Measurements from ENCODE around the gene TMEM170A.
"Not testable (repeated sequence)": the region's sequence is repeated elsewhere in the genome, so short reads cannot be mapped to it uniquely, and the experiment has no call there.

The TMEM170A gene

GRCh38 chr16:75464122-75464918 is at the start of gene TMEM170A:
TSS of gene TMEM170A (minus strand) at chr16:75464689. CDS start at chr16:75464600, 89 bp downstream.
- peak; percentile 96 for DNase-seq

- DNase-seq = peak; percentile 1
These were observed 42.1 kb upstream of the TMEM170A start for GRCh38 chr16:75506574-75506973.

- no peak for DNase-seq
These were observed 41.6 kb upstream of the TMEM170A start for GRCh38 chr16:75506107-75506506.

DNA sequence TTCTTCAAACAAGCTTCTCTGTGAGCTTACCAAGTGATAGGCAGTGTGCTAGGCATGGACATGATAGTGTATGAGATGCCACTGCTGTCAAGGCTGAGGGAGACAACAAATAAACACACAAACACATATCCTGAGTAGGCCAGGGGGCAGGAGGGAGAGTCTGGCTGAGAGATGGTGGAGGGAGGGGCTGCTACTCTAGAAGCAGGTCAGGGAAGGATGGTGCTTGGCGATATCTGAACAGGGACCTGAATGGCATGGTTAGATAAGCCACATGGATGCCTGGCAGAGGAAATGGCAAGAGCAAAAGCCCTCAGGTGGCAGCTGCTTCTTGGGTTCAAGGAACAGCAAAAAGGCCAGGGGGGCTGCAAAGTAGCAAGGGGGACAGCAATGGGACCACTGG is 39.3 kb upstream of the TMEM170A start:
- no peak for DNase-seq

- no peak for DNase-seq
These were observed 38.6 kb upstream of the TMEM170A start for GRCh38 chr16:75502916-75503605.

DNA sequence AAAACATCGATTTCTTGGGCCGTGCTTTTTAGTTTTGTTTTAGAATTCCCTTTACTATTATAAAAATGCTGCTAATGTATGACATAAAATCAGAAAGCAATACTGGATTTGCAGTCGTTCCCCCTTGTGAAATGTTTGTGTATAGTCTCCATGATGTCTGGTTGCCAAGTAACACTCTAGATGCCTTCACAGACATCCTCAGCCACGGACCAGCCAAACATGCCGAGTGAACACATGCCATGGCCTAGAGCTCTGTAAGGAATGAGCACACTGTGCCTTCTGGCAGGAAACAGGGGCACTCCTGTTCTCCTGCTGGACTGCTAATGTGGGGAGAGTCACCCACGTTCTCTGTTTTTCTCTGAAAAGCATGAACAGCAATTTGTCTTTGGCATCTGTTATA is 37.3 kb upstream of the TMEM170A start:
- not testable (repeated sequence) for DNase-seq

GRCh38 chr16:75501359-75501758 is 36.9 kb upstream of the TMEM170A start:
- no peak for DNase-seq

GRCh38 chr16:75498605-75499322 is 34.3 kb upstream of the TMEM170A start:
- DNase-seq = not testable (repeated sequence)

GRCh38 chr16:75497558-75497957 is 33.1 kb upstream of the TMEM170A start:
- peak; percentile 3 for DNase-seq

GRCh38 chr16:75495076-75495674 is 30.7 kb upstream of the TMEM170A start, which contains the start of gene CHST6:
TSS of gene CHST6 (minus strand) at chr16:75495441. CDS start at chr16:75479828, 15,613 bp downstream.
- DNase-seq = peak; percentile 58

GRCh38 chr16:75494661-75495075 is 30.2 kb upstream of the TMEM170A start:
- peak; percentile 10 for DNase-seq

DNA sequence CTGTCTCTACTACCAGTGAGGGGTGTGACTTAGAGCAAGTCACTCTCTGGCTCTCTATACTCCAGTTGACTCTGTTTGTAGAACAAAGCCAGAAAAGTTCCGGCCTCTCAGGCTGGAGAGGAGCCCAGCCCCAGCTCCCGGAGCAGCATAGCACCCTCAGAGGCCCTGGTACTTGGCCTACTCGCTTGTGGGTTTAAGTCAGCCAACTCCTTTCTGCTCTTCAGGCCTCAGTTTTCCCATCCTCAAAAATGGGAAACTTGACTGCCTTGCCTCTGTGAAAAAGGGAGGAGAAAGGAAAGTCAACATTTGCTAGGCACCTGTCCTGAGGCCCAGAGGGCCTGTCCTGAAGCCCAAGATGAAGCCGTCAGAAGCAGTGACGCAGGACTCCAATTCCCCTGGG is 29.7 kb upstream of the TMEM170A start:
- no peak for DNase-seq

DNA sequence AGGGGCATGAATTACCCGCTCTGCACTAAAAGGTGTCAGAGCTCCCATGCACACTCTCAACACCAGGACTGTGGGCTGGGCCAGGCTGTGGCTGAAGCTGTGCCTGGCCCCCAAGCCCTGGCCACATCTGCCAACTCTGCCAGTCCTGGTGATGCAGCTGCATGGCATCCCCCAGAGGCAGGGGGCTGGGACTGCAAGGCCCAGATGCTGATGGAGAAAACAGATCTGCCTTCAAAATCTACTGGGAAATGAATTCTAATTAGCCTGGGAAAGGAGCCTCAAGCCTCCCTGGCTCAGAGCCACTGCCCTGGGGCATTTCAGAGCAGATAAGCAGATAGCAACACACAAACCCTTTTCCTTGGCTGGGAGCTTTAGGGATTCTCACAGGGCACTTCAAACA is 27.4 kb upstream of the TMEM170A start:
- peak; percentile 75 for DNase-seq

GRCh38 chr16:75488322-75488721 is 23.8 kb upstream of the TMEM170A start:
- DNase-seq = no peak

DNA sequence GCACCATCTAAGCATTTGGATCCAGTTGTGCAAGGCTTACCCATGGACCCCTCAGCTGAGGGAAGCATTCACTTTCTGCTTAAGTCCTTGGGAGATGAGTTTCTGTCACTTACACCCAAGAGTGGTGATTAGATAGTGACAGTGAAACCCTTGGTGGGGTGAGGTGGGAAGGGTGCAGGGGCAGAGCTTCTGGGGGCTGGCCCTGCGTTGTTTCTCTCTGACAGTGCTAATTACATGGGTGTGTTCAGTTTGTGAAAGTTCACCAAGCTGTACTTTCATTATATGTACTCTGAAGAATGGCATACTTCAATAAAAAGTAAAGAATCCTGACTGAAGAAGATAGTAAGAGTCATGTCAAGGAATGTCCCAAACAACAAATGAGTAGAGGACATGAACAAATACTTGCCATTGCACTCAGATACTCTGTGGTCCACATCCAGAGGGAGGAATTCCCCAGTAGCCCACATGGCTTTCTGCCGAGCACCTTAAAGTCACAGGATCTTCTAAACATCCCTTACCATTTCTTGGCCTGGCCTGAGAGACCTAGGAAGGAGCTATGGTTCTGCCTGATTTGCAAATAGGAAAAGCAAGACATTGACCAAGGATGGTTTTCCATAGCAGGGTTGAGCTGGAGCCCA is 22.3 kb upstream of the TMEM170A start:
- DNase-seq = no peak

- peak; percentile 73 for DNase-seq
These were observed 21.7 kb upstream of the TMEM170A start for GRCh38 chr16:75486014-75486675.

DNA sequence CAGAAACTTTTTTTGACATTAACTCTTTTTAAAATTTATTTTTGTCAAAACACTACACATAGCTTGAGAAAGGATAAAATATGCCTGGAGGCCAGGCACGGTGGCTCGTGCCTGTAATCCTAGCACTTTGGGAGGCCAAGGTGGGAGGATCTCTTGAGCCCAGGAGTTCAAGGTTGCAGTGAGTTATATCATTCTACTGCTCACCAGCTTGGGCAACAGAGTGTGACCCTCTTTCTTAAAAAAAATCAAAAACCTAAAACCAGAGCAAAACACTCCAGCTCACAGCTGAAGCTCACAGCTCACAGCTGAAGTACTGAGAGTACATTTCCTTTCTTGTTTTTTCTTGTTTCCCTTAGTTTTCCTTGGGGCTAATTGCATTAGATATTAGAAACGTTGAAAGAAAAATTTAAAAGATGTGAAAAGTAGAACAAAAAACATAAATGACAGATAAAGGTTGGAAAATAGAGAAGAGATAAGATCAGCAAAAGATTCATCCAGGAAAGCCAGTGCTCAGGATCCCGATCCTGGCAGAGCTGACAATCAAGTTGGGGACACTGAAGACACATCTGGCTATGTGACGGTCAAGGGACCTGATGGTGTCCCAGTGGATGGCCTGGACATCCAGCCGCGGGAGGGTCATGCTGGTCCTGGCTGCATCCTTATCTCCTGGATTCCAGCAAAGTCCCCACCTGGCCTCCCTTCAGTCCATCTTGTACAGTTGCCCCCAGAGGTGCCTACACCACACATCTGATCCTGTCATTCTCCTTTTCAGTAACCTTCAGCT is 20.9 kb upstream of the TMEM170A start:
- no peak for DNase-seq

GRCh38 chr16:75483222-75483621 is 18.7 kb upstream of the TMEM170A start:
- DNase-seq = peak; percentile 7

DNA sequence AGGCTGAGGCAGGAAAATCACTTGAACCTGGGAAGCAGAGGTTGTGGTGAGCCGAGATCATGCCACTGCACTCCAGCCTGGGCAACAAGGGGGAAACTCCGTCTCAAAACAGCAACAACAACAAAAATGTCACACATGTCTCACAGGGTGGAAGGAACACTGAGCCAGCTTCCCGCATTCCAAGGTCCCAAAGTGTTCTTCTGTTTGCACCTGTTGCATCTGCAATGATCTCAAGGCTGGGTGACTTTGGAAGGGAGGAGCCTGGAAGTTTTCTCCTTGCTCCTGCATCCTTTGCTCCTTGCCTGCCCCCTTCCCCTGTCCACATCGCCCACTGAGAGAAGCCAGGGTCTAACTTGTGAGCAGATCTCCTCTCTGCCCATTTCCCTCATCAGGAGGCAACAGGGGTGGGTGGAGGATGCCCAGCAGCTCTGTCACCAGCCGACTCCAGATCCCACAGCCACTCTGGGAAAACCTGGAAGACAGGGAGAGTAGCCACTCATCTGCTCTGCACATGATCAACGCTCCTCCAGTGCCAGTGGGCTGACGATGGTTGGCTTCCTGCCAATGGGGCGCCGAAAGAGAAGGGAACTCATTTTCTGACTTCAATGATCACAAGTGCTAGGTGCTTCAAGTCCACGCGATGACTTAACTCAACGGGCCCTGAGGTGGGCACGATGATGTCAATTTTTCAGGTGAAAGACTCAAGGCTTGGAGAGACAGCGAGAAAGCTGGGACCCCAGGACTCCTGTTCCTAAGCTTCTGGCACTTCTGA is 18.1 kb upstream of the TMEM170A start:
- no peak for DNase-seq

- DNase-seq = peak; percentile 2
These were observed 17.0 kb upstream of the TMEM170A start for GRCh38 chr16:75481475-75481874.

Data from NCI-H69 (cell line).